ENCODE measurements around the gene TEX28.

GRCh38 chrX:154328646-154329045, 33.7 kb upstream of the TEX28 start:
- TF ChIP-seq CTCF (IDR thresholded peaks at IDR 0.05), result no peak
- TF ChIP-seq POLR2A (IDR thresholded peaks at IDR 0.05), result no peak

All from right lobe of liver (tissue), 4 donors.